Activated gamma-delta T cell (primary cell): ENCODE measurements around the gene ARHGEF37.
"Not testable (repeated sequence)": the region's sequence is repeated elsewhere in the genome, so short reads cannot be mapped to it uniquely, and the experiment has no call there.

ENCODE experiments used
- DNase-seq: peaks from one replicate; lab custom pipeline; 2025; lab: John Stamatoyannopoulos, UW

Gene ARHGEF37

DNA sequence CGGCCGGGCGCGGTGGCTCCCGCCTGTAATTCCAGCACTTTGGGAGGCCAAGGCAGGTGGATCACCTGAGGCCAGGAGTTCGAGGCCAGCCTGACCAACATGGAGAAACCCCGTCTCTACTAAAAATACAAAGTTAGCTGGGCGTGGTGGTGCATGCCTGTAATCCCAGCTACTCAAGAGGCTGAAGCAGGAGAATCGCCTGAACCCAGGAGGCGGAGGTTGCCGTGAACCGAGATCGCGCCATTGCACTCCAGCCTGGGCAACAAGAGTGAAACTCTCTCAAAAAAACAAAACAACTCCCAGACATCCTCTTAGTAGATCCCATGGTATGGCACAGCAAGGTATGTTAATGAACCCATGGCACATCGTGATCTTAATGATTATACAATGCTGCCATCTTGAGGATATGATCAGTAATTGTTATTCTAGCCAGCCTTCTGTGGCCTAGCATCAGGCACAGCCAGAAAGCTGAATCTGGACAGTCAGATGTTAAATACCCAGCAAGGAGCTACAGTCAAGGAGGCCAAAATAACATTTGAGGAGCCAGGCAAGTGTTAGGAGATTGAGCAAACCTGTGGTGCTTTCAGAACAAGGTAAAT is 16.7 kb upstream of the ARHGEF37 start:
- not testable (repeated sequence) for DNase-seq

DNA sequence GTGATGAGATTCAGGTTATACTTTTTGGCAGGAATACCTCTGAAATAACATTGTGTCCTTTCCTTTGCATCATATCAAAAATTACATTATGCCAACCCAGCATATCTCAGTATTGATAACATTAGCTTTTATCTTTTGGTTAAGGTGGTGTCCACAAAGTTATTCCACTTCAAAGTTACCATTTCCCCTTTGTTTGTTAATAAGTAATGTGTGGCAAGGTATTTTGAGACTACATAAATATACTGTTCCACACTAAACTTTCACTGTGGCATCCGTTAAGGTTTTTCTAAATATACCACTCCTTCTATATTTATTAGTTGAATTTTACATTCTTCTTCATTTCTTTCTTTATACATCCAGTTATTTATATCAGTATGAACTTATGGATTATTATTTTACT is 14.1 kb upstream of the ARHGEF37 start:
- DNase-seq, result no peak

DNA sequence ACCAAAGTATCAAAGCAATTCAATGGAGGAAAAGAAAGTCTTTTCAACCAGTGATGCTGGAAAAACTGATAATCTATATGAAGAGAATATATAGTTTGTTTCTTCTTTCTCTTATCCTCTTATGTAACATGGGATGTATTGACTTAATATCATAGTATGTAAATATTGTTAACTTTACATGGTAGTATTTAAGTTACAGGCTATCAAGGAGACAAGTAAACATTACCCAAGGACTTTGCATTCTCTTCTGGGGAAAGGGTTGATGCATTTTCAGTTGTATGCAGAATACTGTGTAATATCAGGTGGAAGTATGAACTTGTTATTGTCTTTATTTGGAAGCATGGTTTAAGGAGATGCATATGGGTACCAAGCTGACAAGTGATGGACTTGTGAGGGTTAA is 9.1 kb upstream of the ARHGEF37 start:
- DNase-seq, result no peak

DNA sequence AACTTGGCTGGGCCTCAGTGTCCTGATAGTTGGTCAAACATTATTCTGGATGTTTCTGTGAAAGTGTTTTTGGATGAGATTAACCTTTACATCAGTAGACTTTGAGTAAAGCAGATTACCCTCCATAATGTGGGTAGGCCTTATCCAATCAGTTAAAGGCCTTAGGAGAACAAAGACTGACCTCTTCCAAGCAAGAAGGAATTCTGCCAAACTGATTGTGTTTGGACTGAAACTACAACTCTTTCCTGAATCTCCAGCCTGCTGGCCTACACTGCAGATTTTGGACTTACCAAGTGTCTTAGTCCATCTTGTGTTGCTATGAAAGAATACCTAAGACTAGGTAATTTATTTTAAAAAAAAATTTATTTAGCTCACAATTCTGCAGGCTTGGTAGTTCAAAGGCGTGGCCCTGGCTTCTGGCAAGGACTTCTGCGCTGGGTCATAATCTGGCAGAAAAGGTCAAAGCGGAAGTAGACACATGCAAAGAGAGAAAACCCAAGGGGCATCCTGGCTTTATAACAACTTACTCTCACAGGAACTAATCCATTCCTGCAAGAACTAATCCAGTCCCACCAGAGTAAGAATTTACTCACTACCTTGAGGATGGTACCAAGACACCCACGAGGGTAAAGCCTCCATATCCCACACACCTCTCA is 8.6 kb upstream of the ARHGEF37 start:
- no peak for DNase-seq

DNA sequence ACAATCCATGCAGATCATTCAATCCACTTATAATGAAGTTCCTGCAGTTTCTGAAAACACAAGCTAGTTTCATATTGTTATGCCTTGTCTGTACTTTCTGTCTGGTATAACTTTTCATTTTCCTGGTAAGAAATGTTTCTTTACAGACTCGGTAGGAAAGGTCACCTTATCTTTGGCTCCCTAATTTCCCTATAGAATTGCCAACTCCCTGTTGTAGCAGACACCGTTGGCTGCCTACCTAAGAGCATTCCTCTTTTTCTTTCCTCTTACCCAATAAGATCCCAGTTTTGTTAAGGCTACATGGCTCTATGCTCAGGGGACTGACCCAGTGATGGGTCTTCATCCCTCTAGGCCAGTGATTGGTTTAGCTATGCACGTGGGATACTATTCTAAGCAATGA is 6.2 kb upstream of the ARHGEF37 start:
- DNase-seq, result no peak

DNA sequence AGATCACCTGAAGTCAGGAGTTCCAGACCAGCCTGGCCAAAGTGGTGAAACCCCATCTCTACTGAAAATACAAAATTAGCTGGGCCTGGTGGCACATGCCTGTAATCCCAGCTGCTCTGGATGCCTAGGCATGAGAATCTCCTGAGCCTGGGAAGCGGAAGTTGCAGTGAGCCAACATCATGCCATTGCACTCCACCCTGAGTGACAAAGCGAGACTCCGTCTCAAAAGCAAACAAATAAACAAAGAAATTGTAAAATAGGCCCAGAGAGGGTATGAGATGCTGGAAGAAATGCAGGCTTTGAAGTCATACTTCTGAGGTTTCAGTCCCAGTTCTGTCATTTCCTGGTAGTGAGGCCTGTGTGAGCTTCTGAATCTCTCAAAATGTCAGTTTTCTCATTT is 5.3 kb upstream of the ARHGEF37 start:
- DNase-seq, result no peak

DNA sequence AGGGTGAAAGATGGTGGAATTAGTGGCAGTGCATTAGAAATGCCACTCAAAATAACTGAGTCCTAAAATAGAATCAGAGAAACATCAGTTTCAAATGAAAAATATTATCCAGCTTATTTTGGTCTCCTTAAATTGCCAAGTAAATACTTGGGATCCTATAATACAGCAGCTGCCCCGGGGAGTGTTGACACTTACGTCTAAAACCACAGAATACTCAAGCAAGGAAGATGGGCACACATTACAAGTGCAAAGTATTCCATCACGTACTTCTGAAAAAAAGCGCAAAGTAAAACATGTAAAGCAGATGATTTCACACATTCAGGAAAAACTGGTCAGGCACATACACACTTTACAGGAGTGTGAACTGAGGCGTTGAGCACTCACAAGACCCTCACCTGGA is 2.4 kb upstream of the ARHGEF37 start:
- DNase-seq, result no peak

DNA sequence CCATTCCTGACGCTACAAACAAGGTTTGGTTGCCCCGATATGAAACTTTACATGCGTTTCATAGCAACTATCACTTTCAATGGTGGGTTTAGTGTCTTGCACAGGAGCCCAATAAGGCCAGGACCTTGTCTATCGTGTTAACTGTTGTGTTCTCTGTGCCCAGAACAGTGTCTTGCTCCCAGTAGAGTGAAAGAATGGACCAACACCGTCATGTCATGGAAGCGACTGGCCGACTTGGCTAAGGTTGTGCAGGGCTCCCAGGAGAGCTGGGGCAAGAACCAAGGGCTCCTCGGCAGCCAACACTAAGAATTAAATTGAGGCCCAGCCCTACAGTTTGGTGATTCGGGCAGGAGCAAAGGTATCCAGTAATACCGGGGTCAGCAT is 498 bp upstream of the ARHGEF37 start:
- DNase-seq, result no peak

DNA sequence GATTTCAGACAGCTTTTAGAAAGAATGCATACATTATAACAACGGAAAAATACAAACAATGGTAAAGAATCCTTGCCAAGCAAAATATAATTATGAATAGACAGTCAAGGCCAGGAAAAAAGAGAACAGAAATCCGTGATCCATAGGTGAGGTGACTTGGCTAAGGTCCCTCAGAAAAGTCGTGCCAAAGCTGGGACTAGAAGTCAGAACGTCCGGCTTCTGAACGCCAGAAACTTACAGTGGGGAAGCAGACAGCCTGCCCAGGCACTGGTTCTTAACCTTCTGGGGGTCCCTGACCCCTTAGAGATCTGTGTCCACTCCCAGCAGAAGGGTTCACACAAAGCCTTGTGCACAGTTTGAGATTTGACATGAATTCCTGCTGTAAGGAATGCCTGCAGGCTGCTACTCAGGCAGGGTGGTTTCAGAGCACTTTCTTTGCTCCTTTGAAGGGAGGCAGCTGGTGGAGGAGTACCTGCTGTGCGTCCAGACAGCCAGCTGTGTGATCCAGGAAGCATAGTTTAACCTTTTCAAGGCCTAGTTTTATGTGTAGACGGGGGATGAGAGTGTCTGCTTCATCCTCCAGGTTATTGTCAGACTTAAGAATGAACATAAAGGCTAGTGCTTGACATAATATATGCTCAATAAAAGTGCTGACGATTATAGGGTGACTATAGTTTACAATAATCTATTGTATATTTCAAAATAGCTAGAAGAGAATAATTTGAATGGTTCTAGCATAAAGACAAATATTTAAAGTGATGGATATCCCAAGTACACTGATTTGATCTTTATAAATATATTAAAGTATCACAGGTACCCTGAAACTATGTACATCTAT is 852 bp downstream of the ARHGEF37 start:
- DNase-seq, result no peak

DNA sequence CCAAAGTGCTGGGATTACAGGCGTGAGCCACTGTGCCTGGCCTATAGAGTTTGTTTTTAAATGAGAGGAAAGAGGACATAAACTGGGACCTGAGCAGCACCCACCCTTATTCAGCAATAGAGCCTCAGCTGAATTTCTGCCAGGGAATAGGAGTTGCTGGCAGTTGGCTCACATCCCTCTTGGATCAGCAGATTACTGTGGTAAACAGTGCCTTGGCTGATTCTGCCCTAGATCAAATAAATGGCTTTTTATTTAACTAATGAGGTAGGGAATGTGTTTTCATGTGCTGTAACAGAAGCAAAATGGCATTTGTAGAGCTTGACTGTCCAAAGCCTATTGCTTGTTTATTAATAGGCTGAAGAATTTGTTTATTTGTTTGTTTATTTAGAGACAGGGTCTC is 2.1 kb downstream of the ARHGEF37 start:
- DNase-seq, result no peak

DNA sequence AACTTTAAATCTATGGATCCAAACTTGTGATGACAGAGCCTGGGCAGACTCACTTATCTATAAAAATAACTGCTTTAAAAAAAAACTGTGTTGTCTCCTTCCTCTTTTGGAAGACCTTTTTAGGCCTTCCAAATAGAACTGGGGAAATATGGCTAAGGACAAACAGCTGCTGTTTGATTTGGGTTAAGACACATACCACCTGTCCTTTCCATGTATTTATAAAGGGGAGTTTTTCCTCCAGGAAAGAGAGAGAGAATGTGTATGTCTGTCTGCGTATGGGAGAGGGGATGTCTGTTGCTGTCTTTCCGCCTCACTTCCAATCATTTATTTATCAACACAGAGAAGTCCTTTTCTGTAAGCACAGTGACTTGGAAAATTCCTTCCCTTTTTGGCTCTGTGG is 2.8 kb downstream of the ARHGEF37 start:
- no peak for DNase-seq

DNA sequence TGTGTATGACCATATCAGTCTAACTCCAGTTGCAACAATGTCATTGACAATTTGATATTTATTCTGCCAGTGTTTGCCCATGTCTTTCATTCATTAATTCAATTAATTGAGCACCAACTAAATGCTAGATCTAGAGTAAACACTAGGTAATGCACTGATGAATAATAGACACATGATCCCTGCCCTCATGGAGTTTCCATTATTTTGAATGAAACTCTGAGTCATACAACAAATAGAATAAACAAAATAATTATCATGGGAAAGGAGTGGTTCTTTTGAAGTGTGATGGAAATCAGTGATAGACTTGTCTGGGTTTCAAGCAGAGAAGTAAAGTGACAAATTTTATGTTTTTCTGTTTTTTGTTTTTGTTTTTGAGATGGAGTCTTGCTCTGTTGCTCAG is 4.6 kb downstream of the ARHGEF37 start:
- DNase-seq, result no peak

DNA sequence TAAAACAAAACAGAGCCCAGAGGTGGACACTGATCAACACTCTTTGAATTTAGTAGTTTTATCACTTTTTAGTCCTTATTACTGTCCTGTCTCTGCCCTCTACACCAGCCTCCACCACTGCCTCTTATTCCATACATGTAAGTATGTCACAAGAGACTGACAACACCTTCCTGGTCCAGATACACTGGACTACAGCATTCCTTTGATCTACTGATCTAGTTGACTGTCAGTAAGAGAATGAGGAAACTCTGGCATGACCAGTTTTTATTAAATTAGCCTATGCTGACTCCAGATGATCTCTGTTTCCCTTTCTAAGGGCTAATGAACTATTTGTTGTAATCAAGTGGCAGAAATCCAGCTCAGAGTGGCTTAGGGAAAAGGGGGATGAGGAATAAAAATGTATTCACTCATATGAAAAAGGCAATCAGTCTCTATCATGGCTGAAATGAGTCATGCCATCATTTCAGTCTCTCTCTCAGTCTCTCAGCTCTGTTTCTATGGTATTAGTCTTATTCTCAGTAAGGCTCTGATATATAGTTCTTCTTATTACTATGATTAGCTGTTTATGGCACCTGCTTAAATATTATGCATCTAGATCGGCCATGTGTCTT is 5.5 kb downstream of the ARHGEF37 start:
- DNase-seq, result no peak

DNA sequence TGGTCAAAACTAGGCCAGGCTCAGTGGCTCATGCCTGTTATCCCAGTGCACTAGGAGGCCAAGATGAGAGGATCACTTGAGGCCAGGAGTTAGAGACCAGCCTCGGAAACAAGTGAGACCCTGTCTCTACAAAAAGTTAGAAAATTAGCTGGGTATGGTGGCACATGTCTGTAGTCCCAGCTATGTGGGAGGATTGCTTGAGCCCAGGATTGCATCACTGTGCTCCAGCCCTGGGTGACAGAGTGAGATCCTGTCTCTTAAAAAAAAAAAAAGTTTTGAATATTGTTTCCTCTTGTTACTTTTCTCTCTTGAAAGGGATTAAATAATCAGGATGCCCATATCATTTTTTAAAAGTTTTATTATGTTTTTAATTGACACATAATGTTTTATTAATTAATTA is 7.6 kb downstream of the ARHGEF37 start:
- no peak for DNase-seq

DNA sequence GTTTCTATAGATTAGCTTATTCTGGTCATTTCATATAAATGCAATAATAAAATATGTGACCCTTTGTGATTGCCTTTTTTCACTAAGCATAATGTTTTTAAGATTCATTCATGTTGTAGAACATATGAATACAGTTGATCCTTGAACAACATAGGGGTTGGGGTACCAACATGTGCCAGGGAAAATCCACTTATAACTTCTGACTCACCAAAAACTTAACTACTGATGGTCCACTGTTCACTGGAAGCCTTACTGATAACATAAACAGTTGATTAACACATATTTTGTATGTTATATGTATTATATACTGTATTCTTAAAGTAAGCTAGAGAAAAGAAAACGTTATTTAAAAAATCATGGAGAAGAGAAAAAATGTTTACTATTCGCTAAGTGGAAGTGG is 12.1 kb downstream of the ARHGEF37 start:
- DNase-seq, result no peak

DNA sequence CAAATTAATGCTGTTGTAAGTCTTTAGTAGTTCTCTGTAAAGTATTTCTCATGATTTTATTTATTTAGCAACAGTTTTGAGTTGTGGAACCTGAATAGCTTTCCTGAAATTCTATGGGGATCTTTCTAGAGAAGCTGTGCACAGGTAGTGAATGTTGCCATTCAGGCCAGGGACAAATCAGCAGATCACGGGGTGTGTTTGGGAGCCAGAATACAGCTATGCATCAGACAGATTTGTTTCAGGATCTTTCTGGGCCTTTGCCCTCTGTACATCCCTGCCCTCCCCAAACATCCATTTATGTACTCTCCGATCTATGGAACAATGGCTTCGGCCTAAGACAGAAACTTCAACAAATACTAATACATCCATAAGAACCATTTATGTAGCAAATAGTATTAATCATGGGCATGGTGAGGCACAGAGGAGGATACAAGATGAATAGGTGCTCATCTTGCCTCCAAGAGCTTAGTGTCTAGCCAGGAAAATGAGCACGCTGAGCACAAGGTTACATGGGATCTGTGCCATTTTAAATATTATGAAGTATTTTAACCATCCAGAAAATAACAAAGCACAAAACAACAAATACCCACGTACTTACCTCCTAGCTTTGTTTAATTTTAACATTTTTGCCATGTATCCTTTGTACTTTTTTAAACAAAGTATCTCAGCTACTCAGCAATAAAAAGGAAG is 13.1 kb downstream of the ARHGEF37 start:
- DNase-seq, result no peak

DNA sequence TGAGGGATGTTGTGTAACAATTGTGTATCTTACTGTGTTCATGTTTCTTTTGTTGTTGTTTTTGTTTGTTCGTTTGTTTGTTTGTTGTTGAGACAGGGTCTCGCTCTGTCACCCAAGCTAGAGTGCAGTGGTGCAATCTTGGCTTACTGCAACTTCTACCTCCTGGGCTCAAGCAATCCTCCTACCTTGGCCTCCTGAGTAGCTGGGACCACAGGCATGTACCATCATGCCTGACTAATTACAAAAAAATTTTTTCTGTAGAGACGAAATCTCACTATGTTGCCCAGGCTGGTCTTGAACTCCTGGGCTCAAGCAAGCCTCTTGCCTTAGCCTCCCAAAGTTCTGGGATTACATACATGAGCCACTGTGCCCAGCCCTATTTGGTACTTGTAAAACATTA is 13.8 kb downstream of the ARHGEF37 start:
- not testable (repeated sequence) for DNase-seq

DNA sequence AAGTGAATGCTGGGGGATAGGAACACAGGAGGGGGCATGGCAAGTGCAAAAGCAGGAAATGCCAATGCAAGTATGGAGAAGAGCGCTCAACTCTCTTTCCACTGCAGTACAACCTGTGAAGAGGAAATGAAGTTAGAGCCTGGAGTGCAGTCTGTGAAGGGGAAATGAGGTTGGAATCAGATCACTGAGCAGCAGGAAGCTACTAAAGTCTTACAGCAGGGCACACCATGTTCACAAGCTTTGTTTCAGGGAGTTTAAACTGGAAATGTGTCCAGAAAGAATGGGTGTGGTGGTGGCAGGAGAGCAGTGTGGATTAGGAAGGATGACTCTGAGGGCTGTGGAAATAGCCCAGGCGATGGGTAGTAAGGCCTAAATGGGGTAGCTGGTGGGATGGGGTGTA is 15.4 kb downstream of the ARHGEF37 start:
- DNase-seq, result no peak

DNA sequence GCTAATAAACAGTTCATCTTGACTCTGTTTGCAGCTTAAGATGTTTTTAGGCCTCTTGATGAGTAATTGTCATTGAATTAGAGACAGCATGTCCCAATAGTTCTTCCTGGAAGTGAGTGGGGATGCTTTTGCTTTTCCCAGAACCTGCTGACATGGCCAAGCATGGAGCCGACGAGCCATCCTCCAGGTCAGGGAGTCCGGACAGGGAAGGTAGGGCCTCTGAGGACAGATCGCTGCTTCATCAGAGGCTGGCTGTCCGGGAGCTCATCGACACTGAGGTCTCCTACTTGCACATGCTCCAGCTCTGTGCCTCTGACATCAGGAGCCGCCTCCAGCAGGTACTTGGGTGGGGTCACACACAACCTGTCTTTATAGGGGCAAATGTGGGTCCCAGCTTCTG is 16.3 kb downstream of the ARHGEF37 start:
- DNase-seq, result no peak

DNA sequence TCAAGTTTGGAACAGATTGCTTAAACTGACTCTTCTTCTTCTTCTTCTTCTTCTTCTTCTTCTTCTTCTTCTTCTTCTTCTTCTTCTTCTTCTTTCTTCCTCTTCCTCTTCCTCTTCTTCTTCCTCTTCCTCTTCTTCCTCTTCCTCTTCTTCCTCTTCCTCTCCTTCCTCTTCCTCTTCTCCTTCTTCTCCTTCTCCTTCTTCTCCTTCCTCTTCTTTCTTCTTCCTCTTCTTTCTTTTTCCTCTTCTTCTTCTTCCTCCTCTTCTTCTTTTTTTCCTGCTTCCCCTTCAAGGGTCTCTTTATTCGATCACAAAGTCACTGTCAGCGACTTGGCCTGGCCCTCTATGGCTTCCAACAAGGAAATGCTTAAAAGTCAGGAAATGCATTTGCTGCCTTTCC is 16.9 kb downstream of the ARHGEF37 start:
- DNase-seq, result not testable (repeated sequence)

DNA sequence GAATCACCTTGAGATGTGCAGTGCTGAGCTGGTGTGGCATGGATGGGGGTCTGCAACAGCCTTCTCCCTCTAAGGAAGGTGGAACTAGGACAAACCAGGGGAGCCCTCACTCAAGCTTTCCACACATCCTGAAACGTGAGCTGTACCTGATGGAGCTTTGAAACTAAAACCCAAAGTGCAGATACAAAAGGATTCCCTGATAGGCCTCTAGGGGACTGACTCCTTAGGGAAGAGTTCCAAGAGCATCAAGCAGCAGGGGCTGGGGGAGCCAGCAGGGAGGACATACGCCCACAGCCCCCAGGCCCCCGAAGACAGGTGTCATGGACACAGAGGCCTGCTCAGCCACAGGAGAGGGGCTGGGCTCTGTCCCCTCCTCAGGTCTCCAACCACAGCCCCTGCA is 17.7 kb downstream of the ARHGEF37 start:
- DNase-seq, result no peak

DNA sequence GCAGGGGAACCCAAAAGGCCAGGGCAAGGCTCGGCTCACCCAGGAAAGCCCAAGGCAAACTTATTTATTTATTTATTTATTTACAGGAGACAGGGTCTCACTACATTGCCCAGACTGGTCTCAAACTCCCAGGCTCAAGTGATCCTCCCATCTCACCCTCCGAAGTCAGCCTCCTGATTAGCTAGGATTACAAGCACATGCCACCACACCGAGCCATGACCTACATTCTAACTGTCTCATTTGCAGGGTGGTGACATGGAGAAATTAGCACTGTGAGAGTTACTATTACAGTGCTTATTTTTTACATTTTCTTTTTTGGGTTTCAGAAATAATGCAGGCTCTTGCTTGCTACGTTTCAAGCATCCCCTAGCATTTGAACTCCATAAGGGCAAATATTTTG is 18.1 kb downstream of the ARHGEF37 start:
- no peak for DNase-seq
